ENCODE measurements around the gene B4GALT2. TPM values are rescaled to one million over a fixed set of nuclear protein-coding genes. Genes with fewer than 3 reads are reported as not detected.

Gene B4GALT2
- total RNA-seq, 4 donors from 2014 or later, result 8.2 to 28.9 (median 22.2) TPM

DNA sequence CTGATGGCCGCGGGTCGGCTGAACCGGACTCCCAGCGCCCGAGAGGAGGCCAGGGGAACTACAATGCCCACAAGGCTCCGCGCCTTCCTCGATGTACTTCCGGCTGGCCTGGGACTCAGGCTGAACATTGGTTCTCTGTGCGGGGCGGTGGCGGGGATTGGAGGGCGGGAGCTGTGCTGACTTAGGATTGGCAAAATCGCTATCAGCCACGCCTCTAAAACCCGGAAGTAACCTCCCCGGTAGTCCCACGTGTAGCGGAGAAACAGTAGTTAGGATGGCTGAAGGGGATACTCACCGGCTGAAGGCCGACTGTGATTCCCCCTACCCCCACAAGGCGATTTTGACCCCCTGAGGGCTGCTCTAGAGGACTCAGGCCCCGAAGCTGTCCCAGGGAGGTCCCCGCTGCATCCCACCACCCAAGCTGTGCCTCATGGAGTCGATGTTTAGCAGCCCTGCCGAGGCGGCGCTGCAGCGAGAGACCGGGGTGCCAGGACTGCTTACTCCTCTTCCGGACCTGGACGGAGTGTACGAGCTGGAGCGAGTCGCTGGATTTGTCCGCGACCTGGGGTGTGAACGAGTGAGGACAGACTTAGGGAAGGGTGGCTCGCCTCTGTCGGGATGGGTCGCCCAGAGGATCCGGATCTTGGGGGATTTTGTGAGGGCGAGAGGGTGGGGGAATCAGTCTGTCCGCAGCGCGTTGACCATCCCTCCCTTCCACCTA lies 9.1 kb upstream of the B4GALT2 start, which contains the start of gene DPH2:
DPH2 (plus strand) TSS at position 265 of the 721 bp plus-strand sequence; CDS start at position 431, 166 bp downstream.
- H3K4me3 ChIP-seq, result peak within 1 kb of the TSS; percentile 55 to 90 (median 70)
- H3K36me3 ChIP-seq, result peaks cover 0 to 4% (median 0%) of the 10 kb centered on the region in 3 donors
- no peaks in the 10 kb centered on the region for H3K9me3 ChIP-seq
- H3K27me3 ChIP-seq, result no peaks in the 10 kb centered on the region
- DNase-seq, result peak; percentile 96 to 99 (median 97)
- peak within 1 kb of the TSS in 2 of 4 donors; percentile 6 to 58 for H3K27ac ChIP-seq
- peaks cover 0 to 11% (median 5%) of the 10 kb centered on the region in 4 donors for H3K4me1 ChIP-seq
- TF ChIP-seq, protein P1, sequence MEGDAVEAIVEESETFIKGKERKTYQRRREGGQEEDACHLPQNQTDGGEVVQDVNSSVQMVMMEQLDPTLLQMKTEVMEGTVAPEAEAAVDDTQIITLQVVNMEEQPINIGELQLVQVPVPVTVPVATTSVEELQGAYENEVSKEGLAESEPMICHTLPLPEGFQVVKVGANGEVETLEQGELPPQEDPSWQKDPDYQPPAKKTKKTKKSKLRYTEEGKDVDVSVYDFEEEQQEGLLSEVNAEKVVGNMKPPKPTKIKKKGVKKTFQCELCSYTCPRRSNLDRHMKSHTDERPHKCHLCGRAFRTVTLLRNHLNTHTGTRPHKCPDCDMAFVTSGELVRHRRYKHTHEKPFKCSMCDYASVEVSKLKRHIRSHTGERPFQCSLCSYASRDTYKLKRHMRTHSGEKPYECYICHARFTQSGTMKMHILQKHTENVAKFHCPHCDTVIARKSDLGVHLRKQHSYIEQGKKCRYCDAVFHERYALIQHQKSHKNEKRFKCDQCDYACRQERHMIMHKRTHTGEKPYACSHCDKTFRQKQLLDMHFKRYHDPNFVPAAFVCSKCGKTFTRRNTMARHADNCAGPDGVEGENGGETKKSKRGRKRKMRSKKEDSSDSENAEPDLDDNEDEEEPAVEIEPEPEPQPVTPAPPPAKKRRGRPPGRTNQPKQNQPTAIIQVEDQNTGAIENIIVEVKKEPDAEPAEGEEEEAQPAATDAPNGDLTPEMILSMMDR (IDR thresholded peaks at IDR 0.05), result peak in 5 of 6 experiments; percentile 16 to 41 (median 17)
- no peak for TF ChIP-seq POLR2A (IDR thresholded peaks at IDR 0.05)

DNA sequence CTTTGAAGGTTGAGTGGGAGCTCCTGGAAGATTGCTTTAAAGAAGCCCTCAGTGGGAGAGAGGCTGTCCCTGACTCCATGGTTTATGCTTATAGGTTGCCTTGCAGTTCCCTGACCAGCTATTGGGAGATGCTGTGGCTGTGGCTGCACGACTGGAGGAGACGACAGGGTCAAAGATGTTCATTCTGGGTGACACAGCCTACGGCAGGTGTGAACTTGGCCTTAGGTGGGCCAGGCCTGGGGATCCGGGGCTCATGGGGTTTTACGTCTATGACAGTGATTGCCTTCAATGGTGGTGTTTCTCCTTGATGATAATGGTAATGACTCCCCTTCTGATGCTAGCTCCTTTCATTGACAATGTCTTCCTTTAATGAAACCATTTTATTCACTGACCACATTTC lies 8.5 kb upstream of the B4GALT2 start:
- Histone ChIP-seq H3K36me3 (peaks cover 0 to 4% (median 0%) of the 10 kb centered on the region in 3 donors), H3K27ac (peak overlapping the region in 1 of 4 donors; percentile 58)

DNA sequence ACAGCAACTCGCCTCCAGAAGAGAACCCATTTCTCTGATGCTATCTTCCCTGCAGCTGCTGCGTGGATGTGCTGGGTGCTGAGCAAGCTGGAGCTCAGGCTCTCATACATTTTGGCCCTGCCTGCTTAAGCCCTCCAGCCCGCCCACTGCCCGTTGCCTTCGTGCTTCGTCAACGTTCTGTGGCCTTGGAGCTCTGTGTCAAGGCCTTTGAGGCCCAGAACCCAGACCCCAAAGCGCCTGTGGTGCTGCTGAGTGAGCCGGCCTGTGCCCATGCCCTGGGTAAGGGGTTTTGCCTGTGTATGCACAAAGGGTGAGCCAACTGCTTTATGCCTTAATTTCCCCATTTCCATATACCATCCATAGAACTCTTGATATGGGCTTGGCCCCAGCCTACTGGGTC lies 8.1 kb upstream of the B4GALT2 start:
- H3K36me3 ChIP-seq, result peaks cover 0 to 4% (median 0%) of the 10 kb centered on the region in 3 donors
- H3K27me3 ChIP-seq, result no peaks in the 10 kb centered on the region
- H3K27ac ChIP-seq, result no peak overlapping the region
- H3K4me1 ChIP-seq, result peaks cover 3 to 17% (median 10%) of the 10 kb centered on the region in 4 donors
- DNase-seq, result peak in 1 of 3 donors; percentile 39
- TF ChIP-seq, protein P1 (IDR thresholded peaks at IDR 0.05), result no peak
- no peak for TF ChIP-seq POLR2A (IDR thresholded peaks at IDR 0.05)
- H3K9me3 ChIP-seq, result no peaks in the 10 kb centered on the region
- no peak overlapping the region for H3K4me3 ChIP-seq

More for the DNA sequence above, 8.5 kb upstream of the B4GALT2 start:
- Histone ChIP-seq H3K27me3 (no peaks in the 10 kb centered on the region), H3K9me3 (no peaks in the 10 kb centered on the region), H3K4me3 (peak overlapping the region; percentile 55 to 90 (median 70)), H3K4me1 (peaks cover 0 to 13% (median 6%) of the 10 kb centered on the region in 4 donors)
- TF ChIP-seq, protein P1 (IDR thresholded peaks at IDR 0.05), result no peak
- no peak for TF ChIP-seq POLR2A (IDR thresholded peaks at IDR 0.05)
- DNase-seq, result no peak

DNA sequence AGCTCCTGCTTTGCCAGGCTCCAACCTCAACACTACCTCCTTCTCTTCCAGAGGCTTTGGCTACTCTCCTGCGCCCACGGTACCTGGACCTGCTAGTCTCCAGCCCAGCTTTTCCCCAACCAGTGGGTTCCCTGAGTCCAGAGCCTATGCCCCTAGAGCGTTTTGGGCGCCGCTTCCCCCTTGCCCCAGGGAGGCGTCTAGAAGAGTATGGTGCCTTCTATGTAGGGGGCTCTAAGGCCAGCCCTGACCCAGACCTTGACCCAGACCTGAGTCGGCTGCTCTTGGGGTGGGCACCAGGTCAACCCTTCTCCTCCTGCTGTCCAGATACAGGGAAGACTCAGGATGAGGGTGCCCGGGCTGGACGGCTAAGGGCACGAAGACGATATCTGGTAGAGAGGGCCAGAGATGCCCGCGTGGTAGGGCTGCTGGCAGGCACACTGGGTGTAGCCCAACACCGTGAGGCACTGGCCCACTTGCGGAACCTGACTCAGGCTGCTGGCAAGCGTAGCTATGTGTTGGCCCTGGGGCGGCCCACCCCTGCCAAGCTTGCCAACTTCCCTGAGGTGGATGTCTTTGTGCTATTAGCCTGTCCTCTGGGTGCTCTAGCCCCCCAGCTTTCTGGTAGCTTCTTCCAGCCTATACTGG lies 7.6 kb upstream of the B4GALT2 start:
- DNase-seq, result peak in 1 of 3 donors; percentile 41
- no peaks in the 10 kb centered on the region for H3K9me3 ChIP-seq
- no peaks in the 10 kb centered on the region for H3K27me3 ChIP-seq
- peaks cover 0 to 10% (median 0%) of the 10 kb centered on the region in 3 donors for H3K36me3 ChIP-seq
- H3K4me3 ChIP-seq, result no peak overlapping the region
- no peak overlapping the region for H3K27ac ChIP-seq
- TF ChIP-seq, protein P1 (IDR thresholded peaks at IDR 0.05), result no peak
- no peak for TF ChIP-seq POLR2A (IDR thresholded peaks at IDR 0.05)
- H3K4me1 ChIP-seq, result peaks cover 7 to 21% (median 13%) of the 10 kb centered on the region in 4 donors

DNA sequence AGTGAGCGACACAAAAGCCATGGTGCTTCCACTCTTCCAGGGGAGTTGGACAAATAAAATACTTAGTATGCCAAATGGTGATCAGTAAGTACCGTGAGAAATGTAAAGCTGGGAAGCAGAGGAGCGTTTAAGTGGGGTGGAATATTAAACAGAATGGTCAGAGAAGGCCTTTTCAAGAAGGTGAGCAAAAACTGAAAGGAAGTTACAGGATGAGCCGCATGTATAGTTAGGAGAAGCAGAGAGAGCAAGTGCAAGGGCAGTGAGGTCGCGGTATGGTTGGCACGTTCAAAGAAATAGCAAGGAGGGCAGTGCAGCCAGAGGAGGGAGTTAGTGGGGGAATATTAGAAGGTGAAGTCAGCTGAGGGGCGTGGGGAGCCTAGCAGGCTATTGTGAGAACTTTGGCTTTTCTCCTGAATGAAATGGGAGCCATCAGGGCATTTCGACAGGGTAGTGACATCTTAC lies 5.0 kb upstream of the B4GALT2 start:
- Histone ChIP-seq H3K9me3 (no peaks in the 10 kb centered on the region), H3K36me3 (peaks cover 0 to 25% (median 0%) of the 10 kb centered on the region in 3 donors), H3K4me3 (peak overlapping the region; percentile 81 to 98 (median 84)), H3K4me1 (peaks cover 8 to 45% (median 14%) of the 10 kb centered on the region in 4 donors), H3K27me3 (no peaks in the 10 kb centered on the region), H3K27ac (peak overlapping the region; percentile 92 to 98 (median 94))
- TF ChIP-seq, protein P1 (IDR thresholded peaks at IDR 0.05), result no peak
- TF ChIP-seq POLR2A (IDR thresholded peaks at IDR 0.05), result no peak
- peak in 1 of 3 donors; percentile 27 for DNase-seq

Measured in Peyer's patch (tissue), 4 donors.